Measurements from ENCODE around the gene AK4. TPM values are rescaled to one million over a fixed set of nuclear protein-coding genes. Genes with fewer than 3 reads are reported as not detected.
"Not testable (repeated sequence)": the region's sequence is repeated elsewhere in the genome, so short reads cannot be mapped to it uniquely, and the experiment has no call there.

The AK4 gene
- total RNA-seq, 1 donor from 2014 or later, result 163 TPM

DNA sequence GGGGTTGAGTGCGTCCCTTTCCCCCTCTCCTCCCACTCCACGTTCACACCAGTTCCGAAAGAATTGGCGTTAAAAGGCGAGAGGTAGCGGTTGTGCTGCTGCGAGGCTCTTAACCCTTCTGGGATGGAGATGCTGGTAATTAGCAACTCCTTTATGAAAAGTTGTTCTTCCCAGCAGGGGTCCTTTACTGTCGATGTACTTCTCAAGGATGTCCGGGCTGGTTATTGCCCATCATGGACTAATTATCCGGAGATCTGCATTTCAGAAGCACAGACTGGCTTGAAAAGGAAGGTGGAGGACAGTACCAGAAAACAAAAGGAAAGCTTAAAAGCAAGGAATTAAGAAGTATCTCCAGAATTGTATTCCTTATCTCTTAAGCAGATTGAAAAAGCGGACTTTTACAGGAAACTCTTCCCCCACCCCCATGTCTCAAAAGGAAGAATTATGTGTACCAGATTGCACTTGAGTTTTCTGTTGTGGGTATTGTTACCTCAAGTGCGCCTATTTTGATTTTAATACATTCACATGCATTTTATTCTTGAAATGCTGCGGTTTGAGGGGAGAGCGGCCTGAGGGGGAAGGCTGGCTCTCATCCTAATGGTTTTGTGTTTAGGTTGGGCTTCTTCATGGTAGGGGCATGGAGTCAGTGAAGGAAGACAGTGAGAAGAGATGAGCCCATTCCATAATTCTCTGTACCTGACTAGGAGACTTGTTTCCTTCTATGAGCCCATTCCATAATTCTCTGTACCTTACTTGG, 1.5 kb downstream of the AK4 start:
- DNase-seq (ENCODE audit: low spot score), result no peak
- intact Hi-C loops (cut with DNase I), result loop anchor here (2.0 to 5.0 kb wide), 3 partner anchors 25 to 83 kb away; no protein-coding TSS in a partner anchor

DNA sequence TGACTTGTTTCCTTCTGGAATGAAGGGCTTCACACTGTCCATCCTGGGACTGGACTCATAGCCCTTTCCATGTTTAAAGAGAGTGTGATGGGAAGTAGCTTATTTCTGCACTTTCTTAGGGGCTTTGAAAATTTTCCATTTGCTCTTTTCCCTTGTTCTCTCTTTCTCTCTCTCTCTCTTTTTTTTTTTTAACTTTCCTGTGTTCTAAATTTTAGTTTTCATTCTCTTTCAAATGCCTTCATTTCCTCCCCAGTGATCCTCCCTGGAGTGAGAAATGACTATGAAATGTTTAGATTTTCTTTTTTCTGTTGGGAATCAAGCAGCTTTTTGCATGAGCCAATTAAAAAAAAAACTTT, 2.1 kb downstream of the AK4 start:
- no peak for DNase-seq (ENCODE audit: low spot score)
- intact Hi-C loops (cut with DNase I), result no loop called here

DNA sequence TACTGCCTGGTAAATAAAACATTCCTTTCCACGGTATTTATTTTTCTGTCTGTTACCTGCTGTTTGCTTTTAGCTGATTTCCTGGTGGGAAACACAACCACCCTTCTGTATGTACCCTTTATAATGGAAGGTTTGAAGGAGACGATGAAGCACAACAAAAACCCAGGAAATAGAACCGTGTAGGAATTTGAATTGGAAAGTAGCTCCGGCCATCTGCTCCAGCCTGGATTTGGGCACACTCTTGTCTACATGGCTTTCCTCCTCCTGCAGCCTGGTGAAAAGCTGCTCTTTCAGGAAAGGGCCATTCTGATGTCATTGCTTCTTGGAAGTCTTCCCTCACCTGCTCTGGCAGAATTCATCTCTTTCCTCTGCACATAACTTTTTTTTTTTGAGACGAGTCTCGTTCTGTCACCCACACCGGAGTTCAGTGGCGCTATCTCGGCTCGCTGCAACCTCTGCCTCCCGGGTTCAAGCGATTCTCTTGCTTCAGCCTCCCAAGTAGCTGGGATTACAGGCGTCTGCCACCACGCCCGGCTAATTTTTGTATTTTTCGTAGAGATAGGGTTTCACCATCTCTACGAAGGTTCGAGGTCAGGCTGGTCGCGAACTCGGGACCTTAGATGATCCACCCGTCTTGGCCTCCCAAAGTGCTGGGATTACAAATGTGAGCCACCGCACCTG, 2.7 kb downstream of the AK4 start:
- intact Hi-C loops (cut with DNase I), result no loop called here
- DNase-seq (ENCODE audit: low spot score), result no peak

DNA sequence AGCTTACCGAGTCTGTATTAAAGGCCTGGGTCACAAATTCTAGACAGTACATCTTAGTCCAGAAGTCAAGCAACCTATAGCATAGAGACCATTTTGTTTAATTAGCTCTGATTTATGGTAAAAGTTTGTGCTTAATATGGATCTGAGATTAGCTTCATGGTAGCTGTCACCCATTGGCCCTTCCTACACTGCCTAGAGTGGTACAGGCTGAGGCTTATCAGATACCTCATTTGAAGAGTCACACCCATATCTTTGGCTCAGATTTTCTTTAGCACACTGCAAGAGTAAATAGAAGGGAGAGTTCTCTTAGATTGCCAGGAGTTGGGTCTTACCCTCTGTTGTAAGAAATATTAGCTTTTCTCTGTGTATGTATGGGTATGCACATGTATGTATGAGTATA, 3.6 kb downstream of the AK4 start:
- intact Hi-C loops (cut with DNase I), result no loop called here
- no peak for DNase-seq (ENCODE audit: low spot score)

DNA sequence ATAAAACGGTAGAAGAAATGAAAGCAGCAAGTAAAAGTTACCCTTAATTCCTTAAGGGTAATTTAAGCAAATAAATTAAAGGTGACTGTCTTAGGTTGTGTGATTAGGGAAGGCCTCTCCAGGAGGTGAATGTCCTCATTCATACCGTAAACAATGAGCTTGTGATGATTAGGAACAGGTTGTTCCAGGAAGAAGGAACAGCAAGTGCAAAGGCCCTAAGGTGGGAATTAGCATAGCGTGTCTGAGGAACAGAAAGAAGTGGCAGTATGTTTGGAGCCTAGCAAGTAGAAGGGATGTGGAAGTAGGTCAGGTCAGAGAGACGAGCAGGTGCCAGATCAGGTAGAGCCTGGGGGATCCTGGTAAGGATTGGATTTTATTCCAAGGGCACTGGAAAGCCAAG, 5.6 kb downstream of the AK4 start:
- no peak for DNase-seq (ENCODE audit: low spot score)
- intact Hi-C loops (cut with DNase I), result no loop called here

DNA sequence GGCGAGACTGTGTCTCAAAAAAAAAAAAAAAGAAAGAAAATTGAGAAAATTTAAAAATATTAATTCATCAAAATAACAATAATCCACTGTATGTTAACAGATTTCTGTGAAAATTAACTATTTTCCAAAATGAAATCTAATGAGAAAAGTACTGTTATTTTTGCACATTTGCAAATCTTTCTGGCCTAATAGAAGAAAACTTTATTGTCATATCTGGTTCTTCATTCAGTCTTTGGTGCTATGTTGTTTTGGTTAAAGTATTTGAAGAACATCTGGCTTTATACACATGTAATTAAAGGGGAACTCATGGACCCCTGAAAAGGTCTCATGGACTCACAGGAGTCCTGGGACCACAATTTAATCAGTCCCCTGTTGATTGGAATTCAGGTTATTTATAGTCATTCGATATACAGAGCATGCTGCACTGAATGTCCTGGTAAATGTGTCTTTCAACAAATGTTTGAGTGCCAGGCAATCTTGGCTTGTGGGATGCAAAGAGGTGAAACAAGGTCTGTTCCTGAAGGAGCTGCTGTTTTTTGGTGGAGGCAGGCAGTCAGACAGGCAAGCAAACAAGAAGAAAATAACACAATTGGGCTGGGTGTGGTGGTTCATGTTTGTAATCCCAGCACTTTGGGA, 9.0 kb downstream of the AK4 start:
- DNase-seq (ENCODE audit: low spot score), result no peak
- intact Hi-C loops (cut with DNase I), result no loop called here

DNA sequence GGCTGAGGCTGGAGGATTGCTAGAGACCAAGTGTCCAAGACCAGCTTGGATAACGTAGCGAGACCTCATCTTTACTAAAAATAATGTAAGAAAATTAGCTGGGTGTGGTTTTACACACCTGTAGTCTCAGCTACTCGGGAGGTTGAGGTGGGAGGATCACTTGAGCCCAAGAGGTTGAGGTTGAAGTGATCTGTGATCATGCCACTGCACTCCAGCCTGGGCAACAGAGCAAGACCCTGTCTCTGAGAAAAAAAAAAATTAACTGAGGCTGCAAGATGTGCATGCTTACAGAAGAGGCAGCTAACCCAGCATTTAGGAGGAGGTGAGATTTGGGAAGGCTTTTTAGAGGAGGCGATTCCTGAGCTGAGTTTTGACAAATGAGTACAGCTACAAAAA, 9.5 kb downstream of the AK4 start:
- intact Hi-C loops (cut with DNase I), result no loop called here

DNA sequence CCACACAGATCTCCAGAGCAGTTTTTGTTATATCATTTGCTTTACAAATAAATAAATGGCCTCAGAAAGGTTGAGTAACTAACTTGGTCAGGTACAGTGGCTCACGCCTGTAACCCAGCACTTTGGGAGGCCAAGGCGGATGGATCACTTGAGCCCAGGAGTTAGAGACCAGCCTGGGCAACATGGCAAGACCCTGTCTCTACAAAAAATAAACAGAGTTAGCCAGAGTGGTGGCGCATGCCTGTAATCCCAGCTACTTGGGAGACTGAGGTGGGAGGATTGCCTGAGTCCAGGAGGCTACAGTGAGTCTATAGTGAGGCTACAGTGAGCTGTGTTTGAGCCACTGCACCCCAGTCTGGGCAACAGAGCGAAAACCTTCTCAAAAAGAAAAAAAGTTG, 11.3 kb downstream of the AK4 start:
- DNase-seq (ENCODE audit: low spot score); intact Hi-C loops (cut with DNase I): not testable (repeated sequence)

More for the DNA sequence above, 9.5 kb downstream of the AK4 start:
- DNase-seq (ENCODE audit: low spot score), result no peak

DNA sequence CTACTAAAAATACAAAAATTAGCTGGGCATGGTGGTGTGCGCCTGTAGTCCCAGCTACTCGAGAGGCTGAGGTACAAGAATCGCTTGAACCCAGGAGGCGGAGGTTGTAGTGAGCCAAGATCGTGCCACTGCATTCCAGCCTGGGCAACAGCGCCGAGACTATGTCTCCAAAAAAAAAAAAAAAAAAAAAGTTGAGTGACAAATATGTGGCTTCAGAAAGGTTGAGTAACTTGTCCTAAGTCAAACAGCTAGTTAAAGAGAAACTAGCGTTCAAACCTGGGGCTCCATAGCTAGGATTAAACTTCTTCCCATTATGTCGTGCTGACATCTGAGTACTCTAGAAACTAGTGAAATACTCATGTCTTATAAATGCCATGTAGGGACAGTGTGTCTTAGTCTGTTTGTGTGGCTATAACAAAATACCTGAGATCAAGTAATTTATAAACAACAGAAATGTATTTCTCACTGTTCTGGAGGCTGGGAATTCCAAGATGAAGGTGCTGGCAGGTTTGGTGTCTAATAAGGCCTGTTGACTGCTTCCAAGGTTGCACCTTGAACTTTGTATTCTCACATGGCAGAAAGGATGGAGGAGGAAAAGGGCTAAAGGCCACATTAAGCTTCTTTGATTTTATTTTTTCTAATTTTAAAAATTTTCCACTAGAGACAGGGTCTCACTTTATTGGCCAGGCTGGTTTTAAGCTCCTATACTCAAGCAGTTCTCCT, 12.0 kb downstream of the AK4 start:
- intact Hi-C loops (cut with DNase I), result no loop called here
- DNase-seq (ENCODE audit: low spot score), result no peak

DNA sequence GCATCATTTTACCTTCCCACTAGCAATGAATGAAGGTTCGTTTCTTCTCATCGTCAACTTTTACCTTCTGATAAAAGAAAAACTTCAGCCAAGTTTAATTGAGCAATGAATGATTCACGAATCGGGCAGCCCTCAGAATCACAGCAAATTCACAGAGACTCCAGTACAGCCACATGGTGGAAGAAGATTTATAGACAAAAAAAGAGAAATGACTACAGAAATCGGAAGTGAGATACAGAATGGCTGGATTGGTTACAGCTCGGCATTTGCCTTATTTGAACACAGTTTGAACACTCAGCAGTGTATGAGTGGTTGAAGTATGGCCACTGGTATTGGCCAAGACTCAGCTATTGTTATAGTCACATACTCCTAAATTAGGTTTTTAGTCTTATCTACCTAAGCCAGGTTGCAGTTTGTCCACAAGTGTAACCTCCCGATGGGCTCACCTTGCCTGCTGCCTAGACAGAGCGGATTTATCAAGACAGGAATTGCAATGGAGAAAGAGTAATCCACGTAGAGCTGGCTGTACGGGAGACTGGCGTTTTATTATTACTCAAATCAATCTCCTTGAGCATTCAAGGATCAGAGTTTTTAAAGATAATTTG, 15.3 kb downstream of the AK4 start:
- intact Hi-C loops (cut with DNase I), result no loop called here

DNA sequence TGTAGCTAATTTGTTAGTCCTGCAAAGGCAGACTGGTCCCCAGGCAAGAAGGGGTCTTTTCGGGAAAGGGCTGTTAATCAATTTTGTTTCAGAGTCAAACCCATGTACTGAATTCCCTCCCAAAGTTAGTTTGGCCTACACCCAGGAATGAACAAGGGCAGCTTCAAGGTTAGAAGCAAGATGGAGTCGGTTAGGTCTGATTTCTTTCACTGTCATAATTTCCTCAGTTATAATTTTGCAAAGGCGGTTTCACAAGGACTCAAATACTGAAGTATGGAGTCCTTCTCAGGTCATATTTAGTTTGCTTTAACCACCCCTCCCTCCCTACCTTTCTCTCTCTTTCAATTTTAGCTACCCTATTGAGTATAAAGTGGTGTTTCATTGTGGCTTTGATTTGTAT, 16.1 kb downstream of the AK4 start:
- intact Hi-C loops (cut with DNase I); DNase-seq (ENCODE audit: low spot score): not testable (repeated sequence)

More for the DNA sequence above, 15.3 kb downstream of the AK4 start:
- no peak for DNase-seq (ENCODE audit: low spot score)

DNA sequence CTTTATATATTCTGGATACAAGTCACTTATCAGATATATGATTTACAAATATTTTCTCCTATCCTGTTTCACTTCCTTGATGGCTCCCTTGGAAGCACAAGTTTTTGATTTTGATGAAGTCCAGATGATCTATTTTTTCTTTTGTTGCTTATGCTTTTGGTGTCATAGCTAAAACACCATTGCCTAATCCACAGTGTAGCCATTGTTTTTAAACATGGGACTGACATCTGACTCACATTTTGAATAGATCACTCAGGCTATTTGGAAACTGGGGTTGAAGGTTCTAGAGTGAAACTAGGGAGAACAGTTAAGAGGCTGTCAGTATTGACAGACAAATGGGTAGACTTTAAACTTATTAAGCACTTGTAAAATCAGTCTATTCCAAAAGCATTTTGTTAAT, 16.6 kb downstream of the AK4 start:
- intact Hi-C loops (cut with DNase I), result no loop called here
- DNase-seq (ENCODE audit: low spot score), result no peak

DNA sequence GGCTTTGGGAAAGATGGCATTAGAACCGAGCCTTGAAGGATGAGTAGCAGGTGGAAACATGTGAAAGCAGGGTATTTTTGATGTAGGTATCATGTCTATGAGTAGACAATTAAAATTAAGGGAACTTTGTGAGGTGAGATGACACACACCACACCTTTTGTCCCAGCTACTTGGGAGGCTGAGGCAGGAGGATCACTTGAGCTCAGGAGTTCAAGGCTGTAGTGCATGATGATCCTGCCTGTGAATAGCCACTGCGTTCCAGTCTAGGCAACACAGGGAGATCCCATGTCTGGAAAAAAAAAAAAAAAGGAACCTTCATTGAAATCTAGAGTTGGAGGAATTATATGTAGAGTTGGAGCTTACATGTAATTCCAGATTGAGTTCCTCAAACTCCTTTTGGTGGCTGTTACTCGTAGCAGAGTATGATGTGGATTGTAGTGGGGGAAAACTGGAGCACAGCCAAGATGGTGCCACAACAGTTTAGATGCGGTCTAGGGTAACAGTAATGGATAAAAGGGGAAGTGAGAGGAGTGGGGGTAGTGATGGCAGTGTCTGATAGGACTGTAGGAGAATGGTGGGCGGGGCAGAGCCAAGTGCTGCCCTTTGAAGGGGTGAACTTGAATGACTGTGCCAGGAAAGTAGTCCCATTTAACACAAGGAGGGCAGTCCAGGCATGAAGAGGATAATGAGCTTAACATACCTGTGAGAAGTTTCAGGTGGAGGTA, 17.4 kb downstream of the AK4 start:
- intact Hi-C loops (cut with DNase I), result no loop called here
- DNase-seq (ENCODE audit: low spot score), result no peak

DNA sequence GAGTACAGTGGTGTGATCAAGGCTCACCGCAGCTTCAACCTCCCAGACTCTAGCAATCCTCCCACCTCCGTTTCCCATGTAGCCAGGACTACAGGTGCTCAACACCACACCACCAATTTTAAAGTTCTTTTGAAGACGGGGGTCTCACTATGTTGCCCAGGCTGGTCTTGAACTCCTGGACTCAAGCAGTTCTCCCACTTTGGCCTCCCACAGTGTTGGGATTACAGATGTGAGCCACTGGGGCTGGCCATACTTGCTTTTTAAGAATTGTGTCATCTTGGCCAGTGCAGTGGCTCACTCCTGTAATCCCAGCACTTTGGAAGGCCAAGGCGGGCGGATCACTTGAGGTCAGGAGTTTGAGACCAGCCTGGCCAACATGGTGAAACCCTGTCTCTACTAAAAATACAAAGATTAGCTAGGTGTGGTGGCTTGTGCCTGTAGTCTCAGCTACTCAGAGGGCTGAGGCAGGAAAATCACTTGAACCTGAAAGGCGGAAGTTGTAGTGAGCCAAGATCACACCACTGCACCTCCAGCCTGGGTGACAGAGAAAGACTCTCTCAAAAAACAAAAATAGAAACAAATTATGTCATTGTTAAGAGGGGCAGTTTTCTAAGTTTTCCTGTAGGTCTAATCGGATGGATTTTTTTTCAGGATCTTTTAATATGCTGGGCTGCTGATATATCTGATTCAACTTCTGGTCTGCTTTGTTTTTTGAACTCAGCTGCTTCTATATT, 18.7 kb downstream of the AK4 start:
- DNase-seq (ENCODE audit: low spot score), result no peak
- intact Hi-C loops (cut with DNase I), result no loop called here

DNA sequence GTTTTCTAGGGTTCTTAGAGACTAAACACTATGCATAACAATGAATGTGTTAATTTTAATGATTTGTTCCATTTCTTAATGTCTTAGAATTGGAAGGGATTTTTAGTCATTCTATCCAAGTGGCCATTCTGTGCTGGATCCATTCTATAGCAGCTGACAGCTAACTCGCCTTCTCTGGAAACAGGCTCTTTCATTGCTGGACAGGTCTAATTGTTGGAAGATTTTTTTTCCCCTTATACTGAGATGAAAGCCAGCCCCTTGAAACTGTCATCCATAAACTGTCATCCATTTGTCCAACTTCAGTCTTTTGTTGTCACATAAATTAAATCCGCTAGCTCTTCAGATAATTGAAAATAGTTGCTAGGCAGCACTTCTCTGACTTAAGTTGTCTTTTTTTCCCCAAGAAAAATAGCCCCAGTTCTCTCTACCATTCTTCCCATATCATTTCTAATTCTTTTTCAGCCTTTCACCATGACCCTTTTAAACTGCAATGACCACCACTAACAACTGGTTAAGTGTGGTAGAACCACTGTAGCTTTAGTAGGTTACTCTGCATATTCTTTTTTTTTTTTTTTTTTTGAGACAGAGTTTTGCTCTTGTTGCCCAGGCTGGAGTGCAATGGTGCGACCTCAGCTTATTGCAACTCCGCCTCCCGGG, 19.7 kb downstream of the AK4 start:
- no peak for DNase-seq (ENCODE audit: low spot score)
- intact Hi-C loops (cut with DNase I), result no loop called here

DNA sequence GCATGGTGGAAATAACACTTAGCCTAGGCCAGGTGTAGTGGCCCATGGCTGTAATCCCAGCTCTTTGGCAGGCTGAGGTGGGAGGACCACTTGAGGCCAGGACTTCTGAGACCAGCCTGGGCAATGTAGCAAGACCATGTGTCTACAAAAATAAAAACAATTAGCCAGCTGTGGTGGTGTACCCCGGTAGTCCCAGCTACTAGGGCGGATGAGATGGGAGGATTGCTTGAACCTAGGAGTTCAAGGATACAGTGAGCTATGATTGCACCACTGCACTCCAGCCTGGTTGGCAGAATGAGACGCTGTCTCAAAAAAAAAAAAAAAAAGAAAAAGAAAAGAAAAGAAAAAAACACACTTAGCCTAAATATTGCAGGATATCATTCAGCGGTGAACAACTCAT, 20.9 kb downstream of the AK4 start:
- intact Hi-C loops (cut with DNase I), result no loop called here
- DNase-seq (ENCODE audit: low spot score), result no peak

DNA sequence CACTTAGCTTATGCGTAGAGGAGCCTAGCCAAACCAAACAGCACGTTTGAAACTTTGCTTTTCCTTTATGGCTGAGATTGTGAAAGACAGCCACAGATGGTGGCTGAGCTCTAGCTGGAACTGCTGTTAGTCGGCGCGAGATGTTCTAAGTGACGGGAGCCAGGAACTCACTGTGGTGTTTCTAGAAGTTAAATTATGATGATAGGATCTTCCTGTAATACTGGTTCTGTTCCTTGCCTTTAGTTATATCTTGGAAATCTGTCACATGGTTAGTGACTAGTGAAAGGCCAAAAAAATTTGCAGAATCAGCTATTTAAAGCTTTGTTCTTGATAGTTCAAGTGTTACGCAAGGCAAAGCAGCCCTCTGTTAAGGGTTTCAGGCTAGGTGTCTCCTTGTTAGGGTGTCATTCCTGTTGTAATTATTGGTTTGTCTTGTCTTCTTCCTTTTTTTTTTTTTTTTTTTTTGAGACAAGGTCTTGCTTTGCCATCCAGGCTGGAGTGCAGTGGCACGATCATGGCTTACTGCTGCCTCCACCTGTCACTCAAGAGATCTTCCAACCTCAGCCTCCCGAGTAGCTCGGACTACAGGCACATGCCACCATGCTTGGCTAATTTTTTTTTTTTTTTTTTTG, 22.6 kb downstream of the AK4 start:
- intact Hi-C loops (cut with DNase I), result loop anchor here (10.0 kb wide), 1 partner anchor 106 kb away; no protein-coding TSS in a partner anchor
- DNase-seq (ENCODE audit: low spot score), result no peak

Data from cardiac septum (tissue), 1 donor.